ENCODE measurements around the gene ABCG5. TPM values are rescaled to one million over a fixed set of nuclear protein-coding genes. Genes with fewer than 3 reads are reported as not detected.

The ABCG5 gene
- total RNA-seq, 4 donors from 2014 or later, result 1.7 to 9.3 (median 5.3) TPM

- no peak for DNase-seq
- H3K36me3 ChIP-seq, result no peaks in the 10 kb centered on the region
- TF ChIP-seq CTCF (IDR thresholded peaks at IDR 0.05) (no peak), POLR2A (IDR thresholded peaks at IDR 0.05) (no peak)
- no peaks in the 10 kb centered on the region for H3K4me1 ChIP-seq
- H3K9me3 ChIP-seq, result no peaks in the 10 kb centered on the region
- H3K27me3 ChIP-seq, result no peaks in the 10 kb centered on the region
- no peak overlapping the region for H3K27ac ChIP-seq
- H3K4me3 ChIP-seq, result no peak overlapping the region
Measured at GRCh38 chr2:43872151-43872550, 33.5 kb upstream of the ABCG5 start.

DNA sequence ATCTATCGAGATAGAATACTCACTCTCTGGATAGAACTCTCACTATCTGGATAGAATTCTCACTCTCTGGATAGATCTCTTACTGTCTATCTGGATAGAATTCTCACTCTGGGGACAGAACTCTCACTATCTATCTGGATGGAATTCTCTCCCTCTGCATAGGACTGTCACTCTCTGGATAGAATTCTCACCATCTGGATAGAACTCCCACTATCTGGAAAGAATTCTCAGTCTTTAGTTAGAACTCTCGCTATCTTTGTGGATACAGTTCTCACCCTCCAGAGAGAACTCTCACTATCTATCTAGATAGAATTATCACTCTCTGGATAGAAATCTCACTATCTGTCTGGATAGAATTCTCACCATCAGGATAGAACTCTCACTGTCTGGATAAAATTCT is 16.7 kb upstream of the ABCG5 start:
- Histone ChIP-seq H3K27ac (no peak overlapping the region), H3K27me3 (no peaks in the 10 kb centered on the region), H3K4me1 (peaks cover 0 to 3% (median 0%) of the 10 kb centered on the region in 4 donors), H3K9me3 (no peaks in the 10 kb centered on the region), H3K4me3 (no peak overlapping the region), H3K36me3 (no peaks in the 10 kb centered on the region)
- TF ChIP-seq CTCF (IDR thresholded peaks at IDR 0.05), result no peak
- no peak for TF ChIP-seq POLR2A (IDR thresholded peaks at IDR 0.05)
- no peak for DNase-seq

DNA sequence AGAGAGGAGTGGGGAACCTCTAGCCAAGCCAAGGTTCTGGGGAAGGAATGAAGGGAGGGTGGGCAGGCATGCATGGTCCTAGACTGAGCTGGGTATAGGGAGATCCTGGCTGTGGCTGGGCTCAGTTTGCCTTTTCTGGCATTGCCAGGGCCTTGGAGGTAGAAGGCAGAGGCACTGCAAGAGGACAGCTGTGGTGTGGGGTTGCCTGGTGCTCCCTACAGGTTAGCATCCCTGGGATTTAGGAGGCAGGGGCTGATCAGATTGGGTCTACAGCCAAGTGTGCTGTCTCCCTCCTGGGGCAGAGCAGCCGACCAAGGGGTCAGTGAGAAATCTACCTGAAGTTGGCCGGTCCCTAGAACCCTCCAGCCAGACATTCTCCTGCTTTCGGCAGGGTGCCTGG is 16.0 kb upstream of the ABCG5 start:
- no peak for DNase-seq
- H3K9me3 ChIP-seq, result no peaks in the 10 kb centered on the region
- TF ChIP-seq POLR2A (IDR thresholded peaks at IDR 0.05), result no peak
- TF ChIP-seq CTCF (IDR thresholded peaks at IDR 0.05), result no peak
- no peak overlapping the region for H3K4me3 ChIP-seq
- peaks cover 0 to 3% (median 0%) of the 10 kb centered on the region in 4 donors for H3K4me1 ChIP-seq
- H3K27ac ChIP-seq, result no peak overlapping the region
- no peaks in the 10 kb centered on the region for H3K27me3 ChIP-seq
- H3K36me3 ChIP-seq, result no peaks in the 10 kb centered on the region

DNA sequence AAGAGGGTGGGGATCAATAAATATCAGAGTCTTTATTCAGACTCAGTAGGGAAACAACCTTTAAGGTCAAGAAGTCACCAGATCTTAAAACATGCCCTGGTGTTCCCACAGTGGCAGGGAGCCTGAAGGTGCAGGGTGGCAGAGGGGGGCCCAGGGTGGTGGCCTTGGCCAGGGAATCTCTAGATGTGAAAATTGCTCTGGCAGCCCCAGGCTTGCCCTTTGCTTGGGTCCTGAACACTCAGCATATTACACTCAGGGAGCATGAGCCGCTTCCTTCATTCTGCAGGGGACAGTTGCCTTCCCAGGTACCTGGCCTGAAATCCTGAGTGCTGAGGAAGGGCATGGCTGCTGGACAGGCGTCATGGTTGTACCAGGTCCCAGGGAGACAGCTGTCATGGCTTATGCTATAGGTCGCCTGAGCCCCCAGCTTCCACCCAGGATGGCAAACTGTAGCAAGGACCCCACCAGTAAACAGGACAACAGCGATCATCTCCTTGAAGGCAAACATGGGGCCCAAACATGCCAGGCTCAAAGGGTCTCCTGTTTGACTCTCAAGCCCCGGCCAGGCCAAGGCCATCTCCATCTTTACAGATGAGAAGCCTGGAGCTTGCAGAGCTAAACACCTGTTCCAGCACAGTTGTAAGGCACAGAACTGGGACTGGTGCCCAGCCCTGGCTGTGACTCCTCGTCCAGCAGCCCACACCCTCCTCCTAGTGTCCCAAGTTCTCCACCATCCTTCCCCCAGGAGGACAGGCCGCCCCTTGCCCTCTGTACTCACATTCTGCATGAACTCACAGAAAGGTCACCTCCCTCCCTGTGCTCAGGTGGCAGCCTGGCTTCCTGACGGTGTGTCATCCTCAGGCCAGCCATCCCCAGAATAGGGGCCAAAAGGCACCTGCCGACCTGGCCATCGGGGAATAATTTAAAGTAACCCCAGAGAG is 14.8 kb upstream of the ABCG5 start:
- no peaks in the 10 kb centered on the region for H3K9me3 ChIP-seq

DNA sequence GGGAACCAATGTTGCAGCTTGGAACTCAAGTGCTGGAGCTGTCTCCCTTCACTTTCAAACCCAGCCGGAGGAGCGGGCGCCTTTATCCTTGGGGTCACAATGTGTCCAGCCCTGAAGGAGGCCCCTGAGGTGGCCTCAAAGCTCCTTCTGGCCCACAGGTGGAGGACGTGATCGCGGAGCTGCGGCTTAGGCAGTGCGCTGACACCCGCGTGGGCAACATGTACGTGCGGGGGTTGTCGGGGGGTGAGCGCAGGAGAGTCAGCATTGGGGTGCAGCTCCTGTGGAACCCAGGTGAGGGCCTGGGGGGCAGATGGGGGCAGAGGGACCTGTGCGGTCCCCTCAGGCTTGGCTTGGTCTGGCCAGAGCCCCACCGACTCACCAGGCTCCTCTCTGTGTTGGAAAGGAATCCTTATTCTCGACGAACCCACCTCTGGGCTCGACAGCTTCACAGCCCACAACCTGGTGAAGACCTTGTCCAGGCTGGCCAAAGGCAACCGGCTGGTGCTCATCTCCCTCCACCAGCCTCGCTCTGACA is 13.6 kb upstream of the ABCG5 start:
- peaks cover 0 to 3% (median 0%) of the 10 kb centered on the region in 4 donors for H3K4me1 ChIP-seq
- no peaks in the 10 kb centered on the region for H3K27me3 ChIP-seq
- H3K36me3 ChIP-seq, result no peaks in the 10 kb centered on the region
- H3K4me3 ChIP-seq, result no peak overlapping the region
- H3K27ac ChIP-seq, result peak overlapping the region in 1 of 4 donors; percentile 16
- TF ChIP-seq POLR2A (IDR thresholded peaks at IDR 0.05) (no peak), CTCF (IDR thresholded peaks at IDR 0.05) (no peak)
- no peaks in the 10 kb centered on the region for H3K9me3 ChIP-seq
- no peak for DNase-seq

More for the DNA sequence above, 14.8 kb upstream of the ABCG5 start:
- Histone ChIP-seq H3K36me3 (no peaks in the 10 kb centered on the region), H3K4me3 (no peak overlapping the region), H3K27me3 (no peaks in the 10 kb centered on the region), H3K27ac (peak overlapping the region in 1 of 4 donors; percentile 16), H3K4me1 (peaks cover 0 to 3% (median 0%) of the 10 kb centered on the region in 4 donors)
- peak in 2 of 3 donors; percentile 69 to 84 for DNase-seq
- TF ChIP-seq CTCF (IDR thresholded peaks at IDR 0.05) (peak in 2 of 6 experiments; percentile 15 to 22), POLR2A (IDR thresholded peaks at IDR 0.05) (no peak)

Data from Peyer's patch (tissue), 4 donors.